RWPE2 (cell line): ENCODE results near the gene ETDB.
"Not testable (repeated sequence)": the region's sequence is repeated elsewhere in the genome, so short reads cannot be mapped to it uniquely, and the experiment has no call there.

ENCODE experiments used
- ATAC-seq: fragments of 200-7000 bp; cut with Tn5 transposase; 3 replicates; pipeline ENCODE4 v1.9.1; 2021; ENCODE audit warnings: low read depth
- DNase-seq: peaks from one replicate; pipeline ENCODE4 v3.0.0-alpha.2; 2020; ENCODE audit warnings: low spot score
- H3K27ac ChIP-seq: fragments of 450-650 bp; 2 replicates; pipeline ENCODE4 v1.5.1; 2017; ENCODE audit warnings: mild to moderate bottlenecking; ENCODE audit not compliant: poor library complexity, severe bottlenecking
- H3K27me3 ChIP-seq: fragments of 250-450 bp; sonication (Bioruptor Pico); 2 replicates; pipeline ENCODE4 v1.5.1; 2021; ENCODE audit warnings: mild to moderate bottlenecking, moderate library complexity; ENCODE audit not compliant: insufficient read depth, poor library complexity, severe bottlenecking
- H3K36me3 ChIP-seq: fragments of 250-450 bp; sonication (Bioruptor Pico); 2 replicates; pipeline ENCODE4 v1.5.1; 2020; ENCODE audit warnings: low read depth, mild to moderate bottlenecking, moderate library complexity
- H3K4me1 ChIP-seq: fragments of 250-450 bp; sonication (Bioruptor Pico); 2 replicates; pipeline ENCODE4 v1.5.1; 2021; ENCODE audit warnings: mild to moderate bottlenecking, moderate library complexity; ENCODE audit not compliant: insufficient read depth, poor library complexity, severe bottlenecking
- H3K4me3 ChIP-seq: fragments of 250-450 bp; sonication (Bioruptor Pico); 2 replicates; pipeline ENCODE4 v1.5.1; 2021; ENCODE audit warnings: mild to moderate bottlenecking, moderate library complexity; ENCODE audit not compliant: severe bottlenecking
- H3K9me3 ChIP-seq: fragments of 250-450 bp; sonication (Bioruptor Pico); 2 replicates; pipeline ENCODE4 v1.5.1; 2021; ENCODE audit warnings: mild to moderate bottlenecking, moderate library complexity; ENCODE audit not compliant: severe bottlenecking
- CTCF ChIP-seq: fragments of 450-650 bp; IDR thresholded peaks from one replicate; pipeline ENCODE4 v1.5.1; 2017; ENCODE audit warnings: mild to moderate bottlenecking, moderate library complexity; ENCODE audit not compliant: poor library complexity, severe bottlenecking

ETDB gene

DNA sequence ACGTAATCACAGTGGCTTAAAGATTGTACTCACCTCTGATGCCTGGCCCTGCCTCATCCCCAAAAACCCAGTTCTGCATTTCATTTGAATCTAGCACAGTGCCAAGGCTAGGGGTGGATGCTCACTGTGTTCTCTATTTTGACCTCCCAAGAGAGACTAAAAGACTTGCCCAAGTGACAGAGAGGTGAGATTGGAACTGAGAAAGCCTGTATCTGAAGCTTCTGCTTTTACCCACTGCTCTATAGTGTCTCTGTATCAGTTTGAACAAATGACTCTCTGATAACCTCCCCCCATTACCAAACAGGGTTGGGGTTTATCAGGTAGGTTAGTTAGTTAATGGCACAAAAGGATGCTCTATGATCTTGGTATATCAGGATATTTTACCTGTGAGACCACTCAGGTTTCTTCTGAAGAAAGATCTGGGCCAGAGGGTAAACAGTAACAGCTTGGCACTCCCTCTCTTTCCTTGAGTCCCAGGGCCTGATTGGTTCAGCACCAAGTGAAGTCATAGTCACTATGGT is at the start of gene ETDB:
ETDB (minus strand) TSS at position 471 of the 521 bp plus-strand sequence. CDS start 1,265 bp downstream, outside the sequence.
- H3K4me3 ChIP-seq, DNase-seq, H3K27me3 ChIP-seq, ATAC-seq, H3K27ac ChIP-seq, H3K36me3 ChIP-seq, H3K4me1 ChIP-seq, H3K9me3 ChIP-seq: not testable (repeated sequence)

DNA sequence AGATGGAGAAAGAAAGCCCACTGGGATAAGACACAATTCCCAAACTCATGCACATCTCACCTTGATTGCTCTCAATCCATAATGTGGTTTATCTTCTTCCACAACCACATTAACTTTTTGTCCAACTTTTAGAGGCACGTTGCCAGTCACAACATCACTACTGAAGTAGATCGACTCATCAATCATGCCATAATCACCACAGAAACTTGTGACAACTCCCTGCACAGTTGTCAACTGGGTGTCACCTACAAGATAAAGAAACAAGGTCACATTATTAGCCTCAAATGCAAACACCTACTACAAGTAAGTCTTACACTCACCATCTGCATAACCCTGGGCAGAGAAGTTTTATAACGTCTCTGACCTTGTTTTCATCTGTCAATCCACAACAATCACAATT is 49.2 kb upstream of the ETDB start:
- not testable (repeated sequence) for H3K27me3 ChIP-seq, ATAC-seq, H3K36me3 ChIP-seq, H3K4me3 ChIP-seq, H3K27ac ChIP-seq, DNase-seq, H3K4me1 ChIP-seq, H3K9me3 ChIP-seq

DNA sequence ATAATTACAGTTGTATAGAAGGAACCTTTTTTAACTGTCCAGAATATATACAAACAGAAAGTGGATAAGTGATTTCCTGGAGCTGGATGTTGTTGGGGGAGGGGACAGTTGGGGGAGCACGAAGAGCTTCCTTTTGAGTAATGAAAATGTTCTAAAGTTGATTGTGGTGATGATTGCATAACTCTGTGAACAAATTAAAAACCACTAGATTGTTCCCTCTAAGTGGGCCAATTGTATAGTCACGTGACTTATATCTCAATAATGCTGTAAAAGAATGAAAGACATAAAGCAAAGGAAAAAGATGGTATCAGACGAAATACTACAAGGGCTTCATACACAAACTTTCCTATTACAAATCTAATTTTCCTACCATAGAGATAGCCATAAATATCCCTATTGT is 48.2 kb upstream of the ETDB start:
- DNase-seq = no peak
- Histone ChIP-seq H3K4me3 (no peak overlapping the region), H3K36me3 (no peaks in the 10 kb centered on the region), H3K9me3 (no peaks in the 10 kb centered on the region), H3K27ac (no peak overlapping the region), H3K4me1 (no peaks in the 10 kb centered on the region), H3K27me3 (no peaks in the 10 kb centered on the region)
- TF ChIP-seq CTCF = no peak
- no peak for ATAC-seq

DNA sequence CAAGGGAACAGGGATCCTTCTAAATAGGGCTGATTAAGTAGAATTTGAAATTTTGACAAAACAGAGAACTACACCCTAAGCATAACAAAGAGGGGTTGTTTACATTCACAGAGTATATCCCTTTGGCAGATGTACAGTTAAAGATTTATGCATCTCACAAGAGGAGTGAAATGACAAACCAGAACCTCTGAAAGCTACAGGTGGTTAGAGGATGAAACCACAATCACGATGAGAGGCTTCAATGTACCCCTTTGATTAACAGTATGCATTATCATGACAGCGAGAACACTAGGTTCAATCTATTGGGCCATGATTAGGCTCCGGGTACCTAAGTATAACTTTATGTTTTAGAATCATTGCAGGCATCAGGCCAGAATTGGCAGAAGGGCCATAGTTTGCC is 34.4 kb upstream of the ETDB start:
- not testable (repeated sequence) for H3K4me3 ChIP-seq, H3K36me3 ChIP-seq, ATAC-seq, H3K9me3 ChIP-seq, H3K4me1 ChIP-seq, H3K27ac ChIP-seq, H3K27me3 ChIP-seq, DNase-seq

- H3K27ac ChIP-seq, H3K9me3 ChIP-seq, DNase-seq, H3K36me3 ChIP-seq, H3K27me3 ChIP-seq, H3K4me3 ChIP-seq, H3K4me1 ChIP-seq, ATAC-seq: not testable (repeated sequence)
Observed at GRCh38 chrX:135126145-135126544, 5.8 kb upstream of the ETDB start.

GRCh38 chrX:135116064-135116463 is 4.3 kb downstream of the ETDB start:
- H3K27ac ChIP-seq, H3K36me3 ChIP-seq, H3K9me3 ChIP-seq, H3K4me1 ChIP-seq, H3K4me3 ChIP-seq, DNase-seq, ATAC-seq, H3K27me3 ChIP-seq: not testable (repeated sequence)

- Histone ChIP-seq H3K27me3 (no peaks in the 10 kb centered on the region), H3K9me3 (no peaks in the 10 kb centered on the region), H3K27ac (no peak overlapping the region), H3K36me3 (no peaks in the 10 kb centered on the region), H3K4me1 (no peaks in the 10 kb centered on the region), H3K4me3 (no peak overlapping the region)
- ATAC-seq = no peak
- DNase-seq = no peak
- TF ChIP-seq CTCF = no peak
Observed at GRCh38 chrX:135114392-135114791, 5.9 kb downstream of the ETDB start.
